Ammon's horn (tissue), 1 donor: ENCODE results near the gene POLR3GL.
"Not testable (repeated sequence)": the region's sequence is repeated elsewhere in the genome, so short reads cannot be mapped to it uniquely, and the experiment has no call there.

Experiments used
- DNase-seq: peaks from one replicate; pipeline ENCODE4 v3.0.0-alpha.2; 2016; ENCODE audit warnings: low spot score

Gene POLR3GL, protein sequence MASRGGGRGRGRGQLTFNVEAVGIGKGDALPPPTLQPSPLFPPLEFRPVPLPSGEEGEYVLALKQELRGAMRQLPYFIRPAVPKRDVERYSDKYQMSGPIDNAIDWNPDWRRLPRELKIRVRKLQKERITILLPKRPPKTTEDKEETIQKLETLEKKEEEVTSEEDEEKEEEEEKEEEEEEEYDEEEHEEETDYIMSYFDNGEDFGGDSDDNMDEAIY

GRCh38 chr1:145964328-145965118 lies at the start of gene POLR3GL, which contains the start of gene ANKRD34A:
Gene POLR3GL, plus strand, starts transcription at chr1:145964690. Its CDS starts 10,176 bp downstream, at chr1:145974866.
Gene ANKRD34A, minus strand, starts transcription at chr1:145964575. Its CDS starts 2,816 bp downstream, at chr1:145961759.
- peak; percentile 98 for DNase-seq

- no peak for DNase-seq
Measured at GRCh38 chr1:145916745-145917144, 47.7 kb upstream of the POLR3GL start.

GRCh38 chr1:145917595-145917994 lies 46.9 kb upstream of the POLR3GL start:
- no peak for DNase-seq

- peak; percentile 93 for DNase-seq
Measured at GRCh38 chr1:145918144-145918991, 46.1 kb upstream of the POLR3GL start, which contains the start of gene PEX11B. Gene PEX11B, minus strand, starts transcription at chr1:145918717. Its CDS starts 29 bp downstream, at chr1:145918688.

- DNase-seq = peak; percentile 40
Measured at GRCh38 chr1:145918992-145919939, 45.2 kb upstream of the POLR3GL start.

DNA sequence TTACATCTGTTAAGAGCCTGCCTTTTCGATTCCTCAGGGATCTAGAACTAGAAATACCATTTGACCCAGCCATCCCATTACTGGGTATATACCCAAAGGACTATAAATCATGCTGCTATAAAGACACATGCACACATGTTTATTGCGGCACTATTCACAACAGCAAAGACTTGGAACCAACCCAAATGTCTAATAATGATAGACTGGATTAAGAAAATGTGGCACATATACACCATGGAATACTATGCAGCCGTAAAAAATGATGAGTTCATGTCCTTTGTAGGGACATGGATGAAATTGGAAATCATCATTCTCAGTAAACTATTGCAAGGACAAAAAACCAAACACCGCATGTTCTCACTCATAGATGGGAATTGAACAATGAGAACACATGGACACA lies 44.2 kb upstream of the POLR3GL start:
- not testable (repeated sequence) for DNase-seq

DNA sequence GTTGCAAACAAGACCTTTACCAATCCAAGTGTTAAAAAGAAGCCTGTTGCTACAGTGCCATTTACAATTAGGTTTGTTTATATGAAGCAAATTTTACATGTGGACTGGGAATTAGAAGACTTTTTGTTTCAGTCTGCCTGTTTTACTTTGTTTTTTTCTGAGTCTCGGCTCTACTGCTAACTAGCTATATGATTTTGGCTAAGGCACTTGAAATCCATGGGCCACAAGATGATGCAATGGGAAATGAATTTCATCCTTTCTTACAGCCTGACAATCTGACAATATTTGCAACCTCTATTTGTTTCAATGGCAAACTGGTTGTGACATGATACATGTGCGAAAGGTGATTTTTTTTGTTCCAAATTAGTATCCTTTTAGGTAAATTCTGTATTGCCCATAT lies 42.2 kb upstream of the POLR3GL start:
- DNase-seq = no peak

- DNase-seq = no peak
Measured at GRCh38 chr1:145926686-145927062, 37.8 kb upstream of the POLR3GL start.

- DNase-seq = peak; percentile 99
Measured at GRCh38 chr1:145927063-145927886, 37.2 kb upstream of the POLR3GL start, which contains the start of gene RBM8A. Gene RBM8A, minus strand, starts transcription at chr1:145927484. Its CDS starts 58 bp downstream, at chr1:145927426.

DNA sequence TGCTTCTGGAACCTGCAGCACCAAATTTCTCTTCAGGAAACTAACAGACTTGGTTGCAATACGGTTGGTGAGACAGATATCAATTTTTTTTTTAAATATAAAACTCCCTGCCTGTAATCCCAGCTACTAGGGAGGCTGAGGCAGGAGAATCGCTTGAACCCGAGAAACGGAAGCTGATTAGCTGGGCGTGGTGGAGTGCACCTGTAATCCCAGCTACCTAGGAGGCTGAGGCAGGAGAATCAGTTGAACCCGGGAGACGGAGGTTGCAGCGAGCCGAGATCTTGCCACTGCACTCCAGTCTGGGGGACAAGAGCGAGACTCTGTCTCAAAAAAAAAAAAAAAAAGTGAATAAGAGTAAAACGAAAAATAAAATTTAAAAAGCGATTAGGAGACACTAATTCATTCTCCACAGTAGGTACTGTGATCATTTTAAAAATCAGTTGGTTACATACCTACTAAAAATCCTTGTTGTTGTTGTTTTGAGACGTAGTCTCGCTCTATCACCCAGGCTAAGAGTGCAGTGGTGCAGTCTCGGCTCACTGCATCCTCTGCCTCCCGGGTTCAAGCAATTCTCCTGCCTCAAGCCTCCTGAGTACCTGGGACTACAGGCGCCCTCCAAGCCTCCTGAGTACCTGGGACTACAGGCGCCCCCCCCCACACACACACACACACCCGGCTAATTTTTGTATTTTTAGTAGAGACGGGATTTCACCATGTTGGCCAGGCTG lies 36.4 kb upstream of the POLR3GL start:
- DNase-seq = no peak

DNA sequence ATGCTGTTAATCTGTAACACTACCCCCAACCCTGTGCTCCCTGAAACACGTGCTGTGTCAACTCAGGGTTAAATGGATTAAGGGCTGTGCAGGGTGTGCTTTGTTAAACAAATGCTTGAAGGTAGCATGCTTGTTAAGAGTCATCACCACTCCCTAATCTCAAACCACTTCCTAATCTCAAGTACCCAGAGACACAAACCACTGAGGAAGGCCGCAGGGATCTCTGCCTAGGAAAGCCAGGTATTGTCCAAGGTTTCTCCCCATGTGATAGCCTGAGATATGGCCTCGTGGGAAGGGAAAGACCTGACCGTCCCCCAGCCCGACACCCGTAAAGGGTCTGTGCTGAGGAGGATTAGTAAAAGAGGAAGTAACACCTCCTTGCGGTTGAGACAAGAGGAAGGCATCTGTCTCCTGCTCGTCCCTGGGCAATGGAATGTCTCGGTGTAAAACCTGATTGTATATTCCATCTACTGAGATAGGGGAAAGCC lies 31.9 kb upstream of the POLR3GL start:
- not testable (repeated sequence) for DNase-seq

GRCh38 chr1:145935708-145936107 lies 28.8 kb upstream of the POLR3GL start:
- DNase-seq = no peak

- DNase-seq = no peak
Measured at GRCh38 chr1:145936247-145936646, 28.2 kb upstream of the POLR3GL start.

DNA sequence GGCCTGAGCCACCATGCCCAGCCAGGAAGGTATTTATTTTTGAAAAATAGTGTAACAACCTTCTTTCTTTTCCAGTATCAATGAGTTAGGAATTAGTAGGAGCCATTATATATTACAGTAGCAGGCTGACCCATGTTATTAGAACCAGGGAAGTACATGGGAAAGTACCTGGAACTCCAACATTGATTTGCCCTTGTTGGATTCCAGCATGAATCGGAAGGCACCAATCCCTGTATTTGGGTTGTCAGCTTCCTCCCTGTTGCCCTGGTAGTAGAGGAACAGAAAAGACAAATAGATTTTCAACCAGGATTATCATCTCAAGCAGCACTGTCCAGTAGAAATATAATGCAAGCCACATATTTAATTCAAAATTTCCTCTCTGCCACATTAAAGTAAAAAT lies 27.1 kb upstream of the POLR3GL start:
- no peak for DNase-seq

DNA sequence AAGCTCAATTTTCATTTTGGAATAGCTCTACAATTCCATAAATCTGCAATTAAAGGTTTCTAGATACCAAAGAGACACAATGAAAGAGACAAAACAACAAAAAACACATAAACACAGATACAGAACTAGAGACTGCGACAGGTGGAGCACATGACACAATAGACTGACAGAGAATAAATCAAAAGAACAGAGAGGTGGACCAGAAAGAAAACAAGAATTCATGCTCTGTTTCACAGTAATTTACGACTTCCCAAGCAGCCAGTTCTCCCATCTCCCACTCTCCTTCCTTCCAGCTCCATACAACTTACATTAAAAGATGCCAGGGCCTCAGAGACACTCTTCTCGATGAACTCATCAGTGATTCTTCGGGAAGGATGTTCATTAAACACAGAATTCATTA lies 22.1 kb upstream of the POLR3GL start:
- no peak for DNase-seq

GRCh38 chr1:145942871-145943270 lies 21.6 kb upstream of the POLR3GL start:
- no peak for DNase-seq

DNA sequence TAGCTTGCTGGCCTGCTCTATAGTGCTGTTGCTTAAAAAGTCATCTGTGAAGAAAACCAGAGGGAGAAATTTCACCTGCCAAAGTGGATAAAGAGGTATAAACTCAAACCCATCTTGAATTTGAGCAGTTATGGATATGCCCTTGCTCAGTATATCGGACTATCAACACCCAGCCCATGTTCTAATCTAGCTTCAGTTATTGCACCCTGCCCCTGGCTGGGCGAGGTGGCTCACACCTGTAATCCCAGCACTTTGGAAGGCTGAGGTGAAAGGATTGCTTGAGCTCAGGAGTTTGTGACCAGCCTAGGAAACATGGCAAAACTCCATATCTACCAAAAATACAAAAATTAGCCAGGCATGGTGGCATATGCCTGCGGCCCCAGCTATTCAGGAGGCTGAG lies 20.0 kb upstream of the POLR3GL start:
- DNase-seq = no peak

DNA sequence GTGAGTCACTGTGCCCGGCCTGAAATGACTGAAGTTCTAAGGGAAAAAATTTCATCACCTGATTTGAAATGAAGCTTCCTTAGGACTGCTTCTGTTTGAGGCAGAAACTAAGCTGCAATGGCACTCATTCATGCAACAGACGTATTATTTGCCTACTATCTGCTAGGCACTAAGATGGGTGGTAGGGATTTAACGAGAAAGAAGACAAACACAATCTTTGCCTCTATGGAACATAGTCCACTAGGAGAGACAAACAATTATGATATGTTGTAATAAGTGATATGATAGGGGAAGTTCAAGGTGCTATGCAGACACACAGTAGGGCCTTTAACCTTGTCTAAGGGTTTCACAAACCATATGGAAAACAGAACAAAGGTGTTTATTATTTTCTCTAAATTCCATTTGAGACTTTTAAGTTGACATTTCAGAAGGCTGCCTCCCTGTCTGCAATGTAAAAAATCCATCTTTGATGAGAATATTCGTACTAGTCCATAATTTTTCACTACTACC lies 18.0 kb upstream of the POLR3GL start:
- DNase-seq = no peak

- no peak for DNase-seq
Measured at GRCh38 chr1:145947551-145947950, 16.9 kb upstream of the POLR3GL start.
